Measurements from ENCODE around the gene ABLIM2. TPM values are rescaled to one million over a fixed set of nuclear protein-coding genes. Genes with fewer than 3 reads are reported as not detected.

ABLIM2 gene
- total and polyA plus RNA-seq, 10 of the 15 experiments (the other 5 are each of a cell fraction or from before 2014, with no cell fraction given), result 0.03 to 0.15 (median 0.05) TPM; not detected in 7

GRCh38 chr4:8171984-8172924 is 13.6 kb upstream of the ABLIM2 start (continued):
- TF ChIP-seq, protein P1, sequence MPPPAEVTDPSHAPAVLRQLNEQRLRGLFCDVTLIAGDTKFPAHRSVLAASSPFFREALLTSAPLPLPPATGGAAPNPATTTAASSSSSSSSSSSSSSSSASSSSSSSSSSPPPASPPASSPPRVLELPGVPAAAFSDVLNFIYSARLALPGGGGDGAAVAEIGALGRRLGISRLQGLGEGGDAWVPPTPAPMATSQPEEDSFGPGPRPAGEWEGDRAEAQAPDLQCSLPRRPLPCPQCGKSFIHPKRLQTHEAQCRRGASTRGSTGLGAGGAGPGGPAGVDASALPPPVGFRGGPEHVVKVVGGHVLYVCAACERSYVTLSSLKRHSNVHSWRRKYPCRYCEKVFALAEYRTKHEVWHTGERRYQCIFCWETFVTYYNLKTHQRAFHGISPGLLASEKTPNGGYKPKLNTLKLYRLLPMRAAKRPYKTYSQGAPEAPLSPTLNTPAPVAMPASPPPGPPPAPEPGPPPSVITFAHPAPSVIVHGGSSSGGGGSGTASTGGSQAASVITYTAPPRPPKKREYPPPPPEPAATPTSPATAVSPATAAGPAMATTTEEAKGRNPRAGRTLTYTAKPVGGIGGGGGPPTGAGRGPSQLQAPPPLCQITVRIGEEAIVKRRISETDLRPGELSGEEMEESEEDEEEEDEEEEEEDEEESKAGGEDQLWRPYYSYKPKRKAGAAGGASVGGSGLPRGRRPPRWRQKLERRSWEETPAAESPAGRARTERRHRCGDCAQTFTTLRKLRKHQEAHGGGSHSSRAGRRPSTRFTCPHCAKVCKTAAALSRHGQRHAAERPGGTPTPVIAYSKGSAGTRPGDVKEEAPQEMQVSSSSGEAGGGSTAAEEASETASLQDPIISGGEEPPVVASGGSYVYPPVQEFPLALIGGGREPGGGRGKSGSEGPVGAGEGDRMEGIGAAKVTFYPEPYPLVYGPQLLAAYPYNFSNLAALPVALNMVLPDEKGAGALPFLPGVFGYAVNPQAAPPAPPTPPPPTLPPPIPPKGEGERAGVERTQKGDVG (CRISPR knock-in tag; IDR thresholded peaks at IDR 0.05), result no peak
- TF ChIP-seq, protein P2, sequence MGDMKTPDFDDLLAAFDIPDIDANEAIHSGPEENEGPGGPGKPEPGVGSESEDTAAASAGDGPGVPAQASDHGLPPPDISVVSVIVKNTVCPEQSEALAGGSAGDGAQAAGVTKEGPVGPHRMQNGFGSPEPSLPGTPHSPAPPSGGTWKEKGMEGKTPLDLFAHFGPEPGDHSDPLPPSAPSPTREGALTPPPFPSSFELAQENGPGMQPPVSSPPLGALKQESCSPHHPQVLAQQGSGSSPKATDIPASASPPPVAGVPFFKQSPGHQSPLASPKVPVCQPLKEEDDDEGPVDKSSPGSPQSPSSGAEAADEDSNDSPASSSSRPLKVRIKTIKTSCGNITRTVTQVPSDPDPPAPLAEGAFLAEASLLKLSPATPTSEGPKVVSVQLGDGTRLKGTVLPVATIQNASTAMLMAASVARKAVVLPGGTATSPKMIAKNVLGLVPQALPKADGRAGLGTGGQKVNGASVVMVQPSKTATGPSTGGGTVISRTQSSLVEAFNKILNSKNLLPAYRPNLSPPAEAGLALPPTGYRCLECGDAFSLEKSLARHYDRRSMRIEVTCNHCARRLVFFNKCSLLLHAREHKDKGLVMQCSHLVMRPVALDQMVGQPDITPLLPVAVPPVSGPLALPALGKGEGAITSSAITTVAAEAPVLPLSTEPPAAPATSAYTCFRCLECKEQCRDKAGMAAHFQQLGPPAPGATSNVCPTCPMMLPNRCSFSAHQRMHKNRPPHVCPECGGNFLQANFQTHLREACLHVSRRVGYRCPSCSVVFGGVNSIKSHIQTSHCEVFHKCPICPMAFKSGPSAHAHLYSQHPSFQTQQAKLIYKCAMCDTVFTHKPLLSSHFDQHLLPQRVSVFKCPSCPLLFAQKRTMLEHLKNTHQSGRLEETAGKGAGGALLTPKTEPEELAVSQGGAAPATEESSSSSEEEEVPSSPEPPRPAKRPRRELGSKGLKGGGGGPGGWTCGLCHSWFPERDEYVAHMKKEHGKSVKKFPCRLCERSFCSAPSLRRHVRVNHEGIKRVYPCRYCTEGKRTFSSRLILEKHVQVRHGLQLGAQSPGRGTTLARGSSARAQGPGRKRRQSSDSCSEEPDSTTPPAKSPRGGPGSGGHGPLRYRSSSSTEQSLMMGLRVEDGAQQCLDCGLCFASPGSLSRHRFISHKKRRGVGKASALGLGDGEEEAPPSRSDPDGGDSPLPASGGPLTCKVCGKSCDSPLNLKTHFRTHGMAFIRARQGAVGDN (IDR thresholded peaks at IDR 0.05), result no peak
- TF ChIP-seq NR2F1 (conservative IDR thresholded peaks at IDR 0.05) (0 out of 2 replicates have a peak, but pooled peaks have one; percentile 11), NFYA (IDR thresholded peaks at IDR 0.05; ENCODE audit: borderline replicate concordance, low read depth, low read length) (no peak), SMAD1 (IDR thresholded peaks at IDR 0.05; ENCODE audit: low read depth, partially characterized antibody) (no peak), PKNOX1 (IDR thresholded peaks at IDR 0.05) (peak; percentile 34; the same call in 1 of the 2 replicates), IKZF1 (conservative IDR thresholded peaks at IDR 0.05) (peak; percentile 64), RELA (IDR thresholded peaks at IDR 0.05; ENCODE audit: borderline replicate concordance, partially characterized antibody) (no peak), EZH2 (IDR thresholded peaks at IDR 0.05; ENCODE audit: borderline replicate concordance, control insufficient read depth, low read depth, low read length) (no peak), ASH2L (IDR thresholded peaks at IDR 0.05; ENCODE audit: borderline replicate concordance, low read depth) (no peak), ZZZ3 (IDR thresholded peaks at IDR 0.05; ENCODE audit: control insufficient read depth, insufficient read length, low read depth) (no peak), POLR2A (IDR thresholded peaks at IDR 0.05; ENCODE audit: low read depth, low read length) (no peak), ATF3 (IDR thresholded peaks at IDR 0.05; ENCODE audit: borderline replicate concordance, extremely low read depth, low read depth, low read length) (no peak), RUNX3 (IDR thresholded peaks at IDR 0.05; ENCODE audit: low read length) (peak; percentile 69), DPF2 (IDR thresholded peaks at IDR 0.05) (peak; percentile 85)
- TF ChIP-seq, protein P3, sequence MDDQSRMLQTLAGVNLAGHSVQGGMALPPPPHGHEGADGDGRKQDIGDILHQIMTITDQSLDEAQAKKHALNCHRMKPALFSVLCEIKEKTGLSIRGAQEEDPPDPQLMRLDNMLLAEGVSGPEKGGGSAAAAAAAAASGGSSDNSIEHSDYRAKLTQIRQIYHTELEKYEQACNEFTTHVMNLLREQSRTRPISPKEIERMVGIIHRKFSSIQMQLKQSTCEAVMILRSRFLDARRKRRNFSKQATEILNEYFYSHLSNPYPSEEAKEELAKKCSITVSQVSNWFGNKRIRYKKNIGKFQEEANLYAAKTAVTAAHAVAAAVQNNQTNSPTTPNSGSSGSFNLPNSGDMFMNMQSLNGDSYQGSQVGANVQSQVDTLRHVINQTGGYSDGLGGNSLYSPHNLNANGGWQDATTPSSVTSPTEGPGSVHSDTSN (IDR thresholded peaks at IDR 0.05; ENCODE audit: insufficient replicate concordance, low read depth, low read length), result no peak
- TF ChIP-seq, protein P4, sequence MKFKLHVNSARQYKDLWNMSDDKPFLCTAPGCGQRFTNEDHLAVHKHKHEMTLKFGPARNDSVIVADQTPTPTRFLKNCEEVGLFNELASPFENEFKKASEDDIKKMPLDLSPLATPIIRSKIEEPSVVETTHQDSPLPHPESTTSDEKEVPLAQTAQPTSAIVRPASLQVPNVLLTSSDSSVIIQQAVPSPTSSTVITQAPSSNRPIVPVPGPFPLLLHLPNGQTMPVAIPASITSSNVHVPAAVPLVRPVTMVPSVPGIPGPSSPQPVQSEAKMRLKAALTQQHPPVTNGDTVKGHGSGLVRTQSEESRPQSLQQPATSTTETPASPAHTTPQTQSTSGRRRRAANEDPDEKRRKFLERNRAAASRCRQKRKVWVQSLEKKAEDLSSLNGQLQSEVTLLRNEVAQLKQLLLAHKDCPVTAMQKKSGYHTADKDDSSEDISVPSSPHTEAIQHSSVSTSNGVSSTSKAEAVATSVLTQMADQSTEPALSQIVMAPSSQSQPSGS (IDR thresholded peaks at IDR 0.05; ENCODE audit: low read length), result no peak
